22Rv1 (cell line): Measurements from ENCODE around the gene OR52E5.

Source experiments
- CTCF ChIP-seq: fragments of 450-650 bp; IDR thresholded peaks from 2 replicates; pipeline ENCODE4 v1.5.1; 2017; ENCODE audit warnings: mild to moderate bottlenecking
- ZFX ChIP-seq: fragments of 450-650 bp; IDR thresholded peaks from 2 replicates; pipeline ENCODE4 v1.6.1; 2017; ENCODE audit warnings: antibody characterized with exemption, borderline replicate concordance

- TF ChIP-seq CTCF = no peak
- no peak for TF ChIP-seq ZFX
Measured at GRCh38 chr11:5847711-5848110, 45.3 kb upstream of the OR52E5 start.
